Measurements from ENCODE around the gene DUSP14. TPM values are rescaled to one million over a fixed set of nuclear protein-coding genes. Genes with fewer than 3 reads are reported as not detected.

The DUSP14 gene
- total and polyA plus RNA-seq, 2 experiments from 2014 or later, result 36.7 to 38.7 TPM

DNA sequence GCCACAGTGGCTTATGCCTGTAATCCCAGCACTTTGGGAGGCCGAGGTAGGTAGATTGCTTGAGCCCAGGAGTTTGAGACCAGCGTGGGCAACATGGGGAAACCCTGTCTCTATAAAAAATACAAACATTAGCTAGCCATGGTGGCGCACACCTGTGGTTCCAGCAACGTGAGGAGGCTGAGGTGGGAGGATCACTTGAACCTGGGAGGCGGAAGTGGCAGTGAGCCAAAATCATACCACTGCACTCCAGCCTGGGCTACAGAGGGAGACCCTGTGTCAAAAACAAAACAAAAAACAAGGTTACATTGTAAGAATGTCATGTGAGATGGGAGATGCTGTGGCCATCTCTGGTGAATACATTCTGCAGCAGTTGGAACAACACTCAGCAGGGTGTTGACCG lies 13.5 kb downstream of the DUSP14 start:
- no peak overlapping the region for H3K27ac Mint-ChIP-seq
- no peak overlapping the region for H3K4me3 Mint-ChIP-seq
- TF ChIP-seq EZH2phosphoT487 (IDR thresholded peaks at IDR 0.05; ENCODE audit: unreplicated experiment) (no peak), ZNF114 (CRISPR knock-in tag; IDR thresholded peaks at IDR 0.05) (no peak), JUNB (IDR thresholded peaks at IDR 0.05; ENCODE audit: unreplicated experiment) (no peak), STAT1 (IDR thresholded peaks at IDR 0.05; ENCODE audit: unreplicated experiment) (no peak), NANOG (IDR thresholded peaks at IDR 0.05; ENCODE audit: borderline replicate concordance) (no peak), CREB1 (CRISPR knock-in tag; IDR thresholded peaks at IDR 0.05; ENCODE audit: low read depth) (no peak), EZH2 (IDR thresholded peaks at IDR 0.05; ENCODE audit: low read depth, unreplicated experiment) (no peak), POLR2AphosphoS5 (IDR thresholded peaks at IDR 0.05; ENCODE audit: low read depth) (no peak), ZNF331 (CRISPR knock-in tag; IDR thresholded peaks at IDR 0.05; ENCODE audit: low read depth) (no peak)
- TF ChIP-seq, protein P1, sequence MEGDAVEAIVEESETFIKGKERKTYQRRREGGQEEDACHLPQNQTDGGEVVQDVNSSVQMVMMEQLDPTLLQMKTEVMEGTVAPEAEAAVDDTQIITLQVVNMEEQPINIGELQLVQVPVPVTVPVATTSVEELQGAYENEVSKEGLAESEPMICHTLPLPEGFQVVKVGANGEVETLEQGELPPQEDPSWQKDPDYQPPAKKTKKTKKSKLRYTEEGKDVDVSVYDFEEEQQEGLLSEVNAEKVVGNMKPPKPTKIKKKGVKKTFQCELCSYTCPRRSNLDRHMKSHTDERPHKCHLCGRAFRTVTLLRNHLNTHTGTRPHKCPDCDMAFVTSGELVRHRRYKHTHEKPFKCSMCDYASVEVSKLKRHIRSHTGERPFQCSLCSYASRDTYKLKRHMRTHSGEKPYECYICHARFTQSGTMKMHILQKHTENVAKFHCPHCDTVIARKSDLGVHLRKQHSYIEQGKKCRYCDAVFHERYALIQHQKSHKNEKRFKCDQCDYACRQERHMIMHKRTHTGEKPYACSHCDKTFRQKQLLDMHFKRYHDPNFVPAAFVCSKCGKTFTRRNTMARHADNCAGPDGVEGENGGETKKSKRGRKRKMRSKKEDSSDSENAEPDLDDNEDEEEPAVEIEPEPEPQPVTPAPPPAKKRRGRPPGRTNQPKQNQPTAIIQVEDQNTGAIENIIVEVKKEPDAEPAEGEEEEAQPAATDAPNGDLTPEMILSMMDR (conservative IDR thresholded peaks at IDR 0.05; ENCODE audit: low read depth in 2 of 2), result no peak
- TF ChIP-seq, protein P2, sequence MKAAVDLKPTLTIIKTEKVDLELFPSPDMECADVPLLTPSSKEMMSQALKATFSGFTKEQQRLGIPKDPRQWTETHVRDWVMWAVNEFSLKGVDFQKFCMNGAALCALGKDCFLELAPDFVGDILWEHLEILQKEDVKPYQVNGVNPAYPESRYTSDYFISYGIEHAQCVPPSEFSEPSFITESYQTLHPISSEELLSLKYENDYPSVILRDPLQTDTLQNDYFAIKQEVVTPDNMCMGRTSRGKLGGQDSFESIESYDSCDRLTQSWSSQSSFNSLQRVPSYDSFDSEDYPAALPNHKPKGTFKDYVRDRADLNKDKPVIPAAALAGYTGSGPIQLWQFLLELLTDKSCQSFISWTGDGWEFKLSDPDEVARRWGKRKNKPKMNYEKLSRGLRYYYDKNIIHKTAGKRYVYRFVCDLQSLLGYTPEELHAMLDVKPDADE (IDR thresholded peaks at IDR 0.05), result no peak
- TF ChIP-seq, protein P3, sequence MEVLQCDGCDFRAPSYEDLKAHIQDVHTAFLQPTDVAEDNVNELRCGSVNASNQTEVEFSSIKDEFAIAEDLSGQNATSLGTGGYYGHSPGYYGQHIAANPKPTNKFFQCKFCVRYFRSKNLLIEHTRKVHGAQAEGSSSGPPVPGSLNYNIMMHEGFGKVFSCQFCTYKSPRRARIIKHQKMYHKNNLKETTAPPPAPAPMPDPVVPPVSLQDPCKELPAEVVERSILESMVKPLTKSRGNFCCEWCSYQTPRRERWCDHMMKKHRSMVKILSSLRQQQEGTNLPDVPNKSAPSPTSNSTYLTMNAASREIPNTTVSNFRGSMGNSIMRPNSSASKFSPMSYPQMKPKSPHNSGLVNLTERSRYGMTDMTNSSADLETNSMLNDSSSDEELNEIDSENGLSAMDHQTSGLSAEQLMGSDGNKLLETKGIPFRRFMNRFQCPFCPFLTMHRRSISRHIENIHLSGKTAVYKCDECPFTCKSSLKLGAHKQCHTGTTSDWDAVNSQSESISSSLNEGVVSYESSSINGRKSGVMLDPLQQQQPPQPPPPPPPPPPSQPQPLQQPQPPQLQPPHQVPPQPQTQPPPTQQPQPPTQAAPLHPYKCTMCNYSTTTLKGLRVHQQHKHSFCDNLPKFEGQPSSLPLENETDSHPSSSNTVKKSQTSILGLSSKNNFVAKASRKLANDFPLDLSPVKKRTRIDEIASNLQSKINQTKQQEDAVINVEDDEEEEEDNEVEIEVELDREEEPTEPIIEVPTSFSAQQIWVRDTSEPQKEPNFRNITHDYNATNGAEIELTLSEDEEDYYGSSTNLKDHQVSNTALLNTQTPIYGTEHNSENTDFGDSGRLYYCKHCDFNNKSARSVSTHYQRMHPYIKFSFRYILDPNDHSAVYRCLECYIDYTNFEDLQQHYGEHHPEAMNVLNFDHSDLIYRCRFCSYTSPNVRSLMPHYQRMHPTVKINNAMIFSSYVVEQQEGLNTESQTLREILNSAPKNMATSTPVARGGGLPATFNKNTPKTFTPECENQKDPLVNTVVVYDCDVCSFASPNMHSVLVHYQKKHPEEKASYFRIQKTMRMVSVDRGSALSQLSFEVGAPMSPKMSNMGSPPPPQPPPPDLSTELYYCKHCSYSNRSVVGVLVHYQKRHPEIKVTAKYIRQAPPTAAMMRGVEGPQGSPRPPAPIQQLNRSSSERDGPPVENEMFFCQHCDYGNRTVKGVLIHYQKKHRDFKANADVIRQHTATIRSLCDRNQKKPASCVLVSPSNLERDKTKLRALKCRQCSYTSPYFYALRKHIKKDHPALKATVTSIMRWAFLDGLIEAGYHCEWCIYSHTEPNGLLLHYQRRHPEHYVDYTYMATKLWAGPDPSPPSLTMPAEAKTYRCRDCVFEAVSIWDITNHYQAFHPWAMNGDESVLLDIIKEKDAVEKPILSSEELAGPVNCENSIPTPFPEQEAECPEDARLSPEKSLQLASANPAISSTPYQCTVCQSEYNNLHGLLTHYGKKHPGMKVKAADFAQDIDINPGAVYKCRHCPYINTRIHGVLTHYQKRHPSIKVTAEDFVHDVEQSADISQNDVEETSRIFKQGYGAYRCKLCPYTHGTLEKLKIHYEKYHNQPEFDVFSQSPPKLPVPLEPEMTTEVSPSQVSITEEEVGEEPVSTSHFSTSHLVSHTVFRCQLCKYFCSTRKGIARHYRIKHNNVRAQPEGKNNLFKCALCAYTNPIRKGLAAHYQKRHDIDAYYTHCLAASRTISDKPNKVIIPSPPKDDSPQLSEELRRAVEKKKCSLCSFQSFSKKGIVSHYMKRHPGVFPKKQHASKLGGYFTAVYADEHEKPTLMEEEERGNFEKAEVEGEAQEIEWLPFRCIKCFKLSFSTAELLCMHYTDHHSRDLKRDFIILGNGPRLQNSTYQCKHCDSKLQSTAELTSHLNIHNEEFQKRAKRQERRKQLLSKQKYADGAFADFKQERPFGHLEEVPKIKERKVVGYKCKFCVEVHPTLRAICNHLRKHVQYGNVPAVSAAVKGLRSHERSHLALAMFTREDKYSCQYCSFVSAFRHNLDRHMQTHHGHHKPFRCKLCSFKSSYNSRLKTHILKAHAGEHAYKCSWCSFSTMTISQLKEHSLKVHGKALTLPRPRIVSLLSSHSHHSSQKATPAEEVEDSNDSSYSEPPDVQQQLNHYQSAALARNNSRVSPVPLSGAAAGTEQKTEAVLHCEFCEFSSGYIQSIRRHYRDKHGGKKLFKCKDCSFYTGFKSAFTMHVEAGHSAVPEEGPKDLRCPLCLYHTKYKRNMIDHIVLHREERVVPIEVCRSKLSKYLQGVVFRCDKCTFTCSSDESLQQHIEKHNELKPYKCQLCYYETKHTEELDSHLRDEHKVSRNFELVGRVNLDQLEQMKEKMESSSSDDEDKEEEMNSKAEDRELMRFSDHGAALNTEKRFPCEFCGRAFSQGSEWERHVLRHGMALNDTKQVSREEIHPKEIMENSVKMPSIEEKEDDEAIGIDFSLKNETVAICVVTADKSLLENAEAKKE (CRISPR knock-in tag; IDR thresholded peaks at IDR 0.05), result no peak
- TF ChIP-seq, protein P4, sequence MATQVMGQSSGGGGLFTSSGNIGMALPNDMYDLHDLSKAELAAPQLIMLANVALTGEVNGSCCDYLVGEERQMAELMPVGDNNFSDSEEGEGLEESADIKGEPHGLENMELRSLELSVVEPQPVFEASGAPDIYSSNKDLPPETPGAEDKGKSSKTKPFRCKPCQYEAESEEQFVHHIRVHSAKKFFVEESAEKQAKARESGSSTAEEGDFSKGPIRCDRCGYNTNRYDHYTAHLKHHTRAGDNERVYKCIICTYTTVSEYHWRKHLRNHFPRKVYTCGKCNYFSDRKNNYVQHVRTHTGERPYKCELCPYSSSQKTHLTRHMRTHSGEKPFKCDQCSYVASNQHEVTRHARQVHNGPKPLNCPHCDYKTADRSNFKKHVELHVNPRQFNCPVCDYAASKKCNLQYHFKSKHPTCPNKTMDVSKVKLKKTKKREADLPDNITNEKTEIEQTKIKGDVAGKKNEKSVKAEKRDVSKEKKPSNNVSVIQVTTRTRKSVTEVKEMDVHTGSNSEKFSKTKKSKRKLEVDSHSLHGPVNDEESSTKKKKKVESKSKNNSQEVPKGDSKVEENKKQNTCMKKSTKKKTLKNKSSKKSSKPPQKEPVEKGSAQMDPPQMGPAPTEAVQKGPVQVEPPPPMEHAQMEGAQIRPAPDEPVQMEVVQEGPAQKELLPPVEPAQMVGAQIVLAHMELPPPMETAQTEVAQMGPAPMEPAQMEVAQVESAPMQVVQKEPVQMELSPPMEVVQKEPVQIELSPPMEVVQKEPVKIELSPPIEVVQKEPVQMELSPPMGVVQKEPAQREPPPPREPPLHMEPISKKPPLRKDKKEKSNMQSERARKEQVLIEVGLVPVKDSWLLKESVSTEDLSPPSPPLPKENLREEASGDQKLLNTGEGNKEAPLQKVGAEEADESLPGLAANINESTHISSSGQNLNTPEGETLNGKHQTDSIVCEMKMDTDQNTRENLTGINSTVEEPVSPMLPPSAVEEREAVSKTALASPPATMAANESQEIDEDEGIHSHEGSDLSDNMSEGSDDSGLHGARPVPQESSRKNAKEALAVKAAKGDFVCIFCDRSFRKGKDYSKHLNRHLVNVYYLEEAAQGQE (IDR thresholded peaks at IDR 0.05; ENCODE audit: unreplicated experiment), result no peak
- peaks cover 2% of the 10 kb centered on the region for H3K27me3 Mint-ChIP-seq (ENCODE audit: insufficient read depth, low read depth, poor library complexity)
- H2AFZ ChIP-seq, result no peak overlapping the region
- no peaks in the 10 kb centered on the region for H3K36me3 ChIP-seq (ENCODE audit: insufficient read depth)
- no peaks in the 10 kb centered on the region for H3K9me2 ChIP-seq (ENCODE audit: insufficient read depth)
- ATAC-seq (no peak), DNase-seq (ENCODE audit: low spot score) (no peak)
- peaks cover 5% of the 10 kb centered on the region for H3K4me1 ChIP-seq (ENCODE audit: insufficient read depth)
- H3K79me2 ChIP-seq (replicated peaks; ENCODE audit: insufficient read depth), result peaks cover 56% of the 10 kb centered on the region
- H3K4me3 ChIP-seq, result no peak overlapping the region
- peaks cover 19% of the 10 kb centered on the region for H3K4me1 Mint-ChIP-seq
- H3K27ac ChIP-seq (ENCODE audit: low read depth), result no peak overlapping the region
- H3K36me3 Mint-ChIP-seq (ENCODE audit: low read depth), result no peaks in the 10 kb centered on the region
- H3F3A ChIP-seq (replicated peaks; ENCODE audit: low read depth), result peaks cover 13% of the 10 kb centered on the region; the same call in 1 of the 2 replicates
- no peaks in the 10 kb centered on the region for H3K9me3 Mint-ChIP-seq
- no peak overlapping the region for H3K4me2 ChIP-seq
- no peaks in the 10 kb centered on the region for H3K27me3 ChIP-seq (ENCODE audit: insufficient read depth)
- no peaks in the 10 kb centered on the region; the same call in none of the 2 replicates for H4K20me1 ChIP-seq (replicated peaks; ENCODE audit: insufficient read depth)

All from GM23338 (cell line).